Measurements from ENCODE around the gene THOC5.

THOC5 gene

DNA sequence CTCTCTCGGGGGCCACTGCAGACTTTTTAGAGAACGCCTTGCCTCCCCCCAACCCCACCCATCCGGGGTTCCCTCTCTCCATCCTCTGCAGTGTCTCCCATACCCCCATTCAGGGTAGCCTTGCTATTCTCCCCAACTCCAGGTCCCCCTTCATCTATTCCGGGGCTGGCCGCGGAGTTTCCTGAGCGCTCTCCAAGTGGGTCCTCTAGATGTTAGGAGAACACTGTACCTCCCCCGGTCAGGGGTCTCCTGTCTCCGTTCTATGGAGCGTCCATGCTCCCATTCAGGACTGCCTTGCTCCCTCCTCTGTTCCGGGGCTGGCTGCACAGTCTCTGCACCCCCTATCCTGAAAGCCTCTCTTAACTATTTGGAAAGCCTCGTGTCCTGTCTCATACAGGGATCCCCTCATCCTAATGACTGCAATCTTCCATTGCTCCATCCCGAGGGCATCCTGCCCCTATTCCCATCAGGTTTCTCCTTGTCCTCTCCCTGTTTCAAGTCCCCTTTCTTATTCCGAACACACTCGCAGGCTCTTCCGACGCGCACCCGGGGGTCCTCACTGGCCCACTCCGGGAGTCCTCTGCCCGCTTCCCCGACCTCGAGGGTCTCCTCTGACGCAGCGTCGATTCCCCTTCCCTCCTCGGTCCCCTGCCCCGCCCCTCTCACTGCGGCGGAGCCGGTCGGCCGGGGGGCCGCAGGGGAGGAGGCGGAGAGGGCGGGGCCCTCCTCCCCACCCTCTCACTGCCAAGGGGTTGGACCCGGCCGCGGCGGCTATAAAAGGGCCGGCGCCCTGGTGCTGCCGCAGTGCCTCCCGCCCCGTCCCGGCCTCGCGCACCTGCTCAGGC, 73.9 kb downstream of the THOC5 start, which contains the start of gene NEFH:
NEFH (plus strand) TSS at position 802 of the 845 bp plus-strand sequence. CDS start 45 bp downstream, outside the sequence.
- Mint-ChIP-seq H3K27ac (no peak within 1 kb of the TSS), H3K36me3 (no peaks in the 10 kb centered on the region), H3K4me3 (peak within 1 kb of the TSS; percentile 27), H3K9me3 (no peaks in the 10 kb centered on the region), H3K27me3 (peaks cover 53% of the 10 kb centered on the region), H3K4me1 (peaks cover 53% of the 10 kb centered on the region)
- ATAC-seq: no peak

DNA sequence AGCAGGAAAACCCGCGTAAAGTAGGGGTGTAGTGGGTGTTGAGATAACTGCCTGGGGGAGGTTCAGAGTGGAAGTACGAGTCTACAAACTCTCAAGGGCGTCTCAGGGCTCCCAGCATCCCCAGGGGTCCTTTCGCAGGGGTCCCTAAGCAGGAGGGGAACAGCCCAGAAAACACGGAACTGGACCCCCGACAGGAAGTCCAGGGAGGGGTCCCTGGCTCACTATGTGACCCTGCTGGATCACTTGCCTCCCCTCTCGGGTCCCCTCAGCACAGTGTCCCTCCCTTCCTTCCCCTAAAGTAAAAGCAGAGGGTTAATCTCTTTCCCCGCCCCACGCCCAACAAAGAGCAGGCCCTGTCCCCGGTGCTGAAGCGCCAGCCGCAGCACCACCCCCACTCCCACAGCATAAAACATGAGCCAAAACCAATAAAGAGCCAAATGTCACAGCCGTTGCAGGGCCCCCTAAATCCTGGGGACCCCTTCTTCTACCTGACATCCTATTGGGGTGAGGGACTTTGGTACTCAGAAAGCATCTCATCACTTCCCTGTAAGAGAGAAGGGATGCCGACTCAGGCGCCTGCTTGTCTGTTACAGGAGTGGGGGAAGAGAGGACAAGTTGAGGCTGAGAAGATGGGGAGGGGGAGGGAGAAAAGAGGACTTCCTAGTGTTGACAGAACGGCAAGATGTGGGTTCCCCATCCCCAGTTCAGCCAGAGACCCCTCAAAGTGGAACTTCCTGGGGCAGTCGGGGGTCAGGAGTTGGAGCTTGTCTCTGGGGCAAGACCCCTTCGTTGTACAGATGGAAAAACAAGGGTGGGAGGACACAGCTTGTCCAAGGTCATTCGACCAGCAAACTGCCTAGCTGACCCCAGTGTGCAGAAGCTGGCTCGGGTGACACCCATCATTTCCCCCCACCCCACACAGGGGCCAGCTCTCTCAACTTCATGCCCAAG, 75.0 kb downstream of the THOC5 start:
- no peaks in the 10 kb centered on the region for H3K9me3 Mint-ChIP-seq
- H3K27ac Mint-ChIP-seq: no peak overlapping the region
- peaks cover 61% of the 10 kb centered on the region for H3K27me3 Mint-ChIP-seq
- no peak overlapping the region for H3K4me3 Mint-ChIP-seq
- H3K36me3 Mint-ChIP-seq: no peaks in the 10 kb centered on the region
- no peak for ATAC-seq
- H3K4me1 Mint-ChIP-seq: peaks cover 53% of the 10 kb centered on the region

DNA sequence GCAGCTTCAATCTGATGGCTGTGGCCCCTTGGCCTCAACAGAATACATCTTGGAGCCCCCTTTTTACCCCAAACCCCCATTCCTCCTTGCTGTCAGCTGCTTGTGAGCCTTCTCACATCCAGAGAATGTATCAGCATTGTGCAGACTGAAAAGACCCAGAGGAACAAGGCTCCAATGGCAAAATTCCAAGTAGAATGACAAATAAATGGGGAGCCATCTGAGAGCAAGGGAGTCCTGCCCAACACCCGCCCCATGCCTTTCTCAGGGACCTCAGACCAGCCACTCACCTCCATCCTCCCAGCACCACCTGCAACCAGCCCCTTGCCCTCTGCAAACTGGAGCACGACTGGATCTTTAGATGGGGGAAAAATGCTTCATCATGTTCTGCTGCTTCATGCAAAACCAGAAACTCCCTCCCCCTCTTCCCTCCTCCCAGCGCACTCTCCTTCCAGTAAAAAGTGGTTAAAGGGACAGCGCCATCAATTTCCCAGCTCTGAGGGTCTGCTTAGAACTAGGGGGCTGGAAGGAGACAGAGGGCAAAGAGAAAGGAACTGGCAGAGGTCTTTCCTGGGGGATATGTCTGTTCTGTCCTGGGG, 75.7 kb downstream of the THOC5 start:
- Mint-ChIP-seq H3K4me1 (peaks cover 60% of the 10 kb centered on the region), H3K36me3 (no peaks in the 10 kb centered on the region), H3K27ac (no peak overlapping the region), H3K27me3 (peaks cover 61% of the 10 kb centered on the region), H3K4me3 (no peak overlapping the region), H3K9me3 (no peaks in the 10 kb centered on the region)
- ATAC-seq: no peak

DNA sequence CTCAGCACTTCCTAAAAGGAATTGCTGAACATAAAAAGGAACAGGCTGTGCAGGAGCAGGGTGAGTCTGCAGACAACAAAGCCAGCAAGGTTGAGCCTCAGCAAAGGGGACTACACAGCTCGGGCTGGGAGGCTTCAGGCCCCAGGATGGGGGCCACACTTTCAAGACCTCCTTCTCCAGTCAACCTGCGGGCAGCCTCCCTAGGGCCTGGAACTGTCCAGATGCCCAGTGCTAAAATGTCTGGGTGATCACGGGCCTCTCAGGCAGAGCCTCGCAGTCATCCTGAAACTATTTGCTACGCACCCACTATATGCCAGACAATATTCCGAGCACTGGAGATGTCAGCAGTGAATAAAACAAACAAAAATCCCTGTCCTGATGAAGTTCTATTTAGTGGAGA, 77.4 kb downstream of the THOC5 start:
- Mint-ChIP-seq H3K27me3 (peaks cover 53% of the 10 kb centered on the region), H3K27ac (peak overlapping the region; percentile 17), H3K36me3 (no peaks in the 10 kb centered on the region), H3K9me3 (no peaks in the 10 kb centered on the region), H3K4me1 (peaks cover 55% of the 10 kb centered on the region), H3K4me3 (peak overlapping the region; percentile 66)
- peak; percentile 55 for ATAC-seq

DNA sequence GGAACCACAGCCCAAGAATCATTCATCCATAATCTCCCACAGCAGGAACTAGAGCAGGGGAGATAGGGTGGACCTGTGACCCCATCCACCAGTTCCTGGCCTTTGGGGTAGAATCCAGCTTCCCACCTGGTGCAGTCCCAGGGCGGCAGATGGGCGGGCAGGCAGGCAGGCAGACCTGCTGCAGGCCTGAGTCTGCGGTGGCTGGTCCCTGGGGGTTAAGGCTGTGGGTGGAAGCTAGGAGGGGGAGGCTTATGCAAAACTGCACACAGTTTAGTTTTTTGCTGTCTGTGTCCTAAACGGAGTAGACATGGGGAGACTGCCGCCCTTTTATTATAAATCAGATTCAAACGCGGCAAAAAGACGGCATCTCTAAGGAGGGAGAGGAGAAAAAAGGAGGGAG, 78.0 kb downstream of the THOC5 start:
- H3K4me3 Mint-ChIP-seq: peak overlapping the region; percentile 66
- H3K36me3 Mint-ChIP-seq: no peaks in the 10 kb centered on the region
- H3K4me1 Mint-ChIP-seq: peaks cover 54% of the 10 kb centered on the region
- no peaks in the 10 kb centered on the region for H3K9me3 Mint-ChIP-seq
- ATAC-seq: peak; percentile 96
- H3K27ac Mint-ChIP-seq: peak overlapping the region; percentile 17
- peaks cover 56% of the 10 kb centered on the region for H3K27me3 Mint-ChIP-seq

DNA sequence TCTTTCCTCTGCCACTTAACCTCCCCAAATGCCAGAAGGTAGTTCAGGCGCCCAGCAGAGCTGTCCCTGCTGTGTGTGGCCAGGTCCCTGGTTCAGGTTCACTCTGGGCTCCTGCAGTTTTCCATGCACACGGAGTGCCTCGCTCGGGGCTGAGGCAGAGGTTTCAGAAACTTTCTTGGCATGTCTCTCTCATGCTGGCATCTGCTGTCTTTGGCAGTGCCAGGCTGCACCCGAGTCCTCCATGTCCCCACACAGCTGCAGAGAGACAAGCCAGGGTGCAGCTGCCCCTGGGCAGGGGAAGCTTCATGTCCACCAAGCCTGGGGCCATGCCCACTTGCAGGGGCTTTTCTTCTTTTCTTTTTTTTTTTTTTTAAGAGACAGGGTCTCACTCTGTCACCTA, 80.6 kb downstream of the THOC5 start:
- peaks cover 43% of the 10 kb centered on the region for H3K4me1 Mint-ChIP-seq
- peaks cover 56% of the 10 kb centered on the region for H3K27me3 Mint-ChIP-seq
- H3K9me3 Mint-ChIP-seq: no peaks in the 10 kb centered on the region
- H3K4me3 Mint-ChIP-seq: no peak overlapping the region
- H3K27ac Mint-ChIP-seq: no peak overlapping the region
- ATAC-seq: no peak
- H3K36me3 Mint-ChIP-seq: no peaks in the 10 kb centered on the region

DNA sequence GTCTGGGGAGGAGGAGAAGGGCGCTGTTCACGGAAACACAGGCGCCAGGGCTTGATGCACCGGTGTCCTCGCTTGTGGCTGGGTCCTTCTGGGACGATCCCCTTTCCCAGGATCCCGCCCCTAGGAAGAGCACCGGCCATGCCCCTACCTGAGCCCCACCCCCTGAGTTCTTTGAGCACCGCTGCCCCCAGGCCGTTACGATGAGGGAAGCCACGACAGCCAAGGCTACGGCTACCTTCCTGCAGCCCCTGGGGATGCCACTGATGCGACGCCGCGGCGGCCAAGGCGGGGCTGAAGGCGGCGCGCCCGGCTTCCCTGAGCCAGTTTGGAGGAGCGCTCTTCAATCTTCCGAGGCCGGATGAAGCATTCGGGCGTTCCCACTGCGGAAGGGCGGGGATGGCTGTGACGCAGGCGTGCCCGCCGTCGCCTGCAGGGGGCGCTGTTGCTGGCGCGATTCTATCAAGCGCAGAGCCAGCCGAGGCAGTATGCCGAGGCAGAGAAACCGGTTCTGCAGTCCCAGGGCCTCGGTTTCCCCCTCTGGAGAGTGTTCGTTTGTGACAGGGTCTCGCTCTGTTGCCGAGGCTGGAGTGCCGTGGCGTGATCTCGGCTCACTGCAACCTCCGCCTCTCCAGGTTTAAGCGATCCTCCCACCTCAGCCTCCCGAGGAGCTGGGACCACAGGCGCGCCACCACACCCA, 83.2 kb downstream of the THOC5 start:
- Mint-ChIP-seq H3K27me3 (peaks cover 63% of the 10 kb centered on the region), H3K9me3 (no peaks in the 10 kb centered on the region), H3K27ac (no peak overlapping the region), H3K4me3 (peak overlapping the region; percentile 30), H3K4me1 (peaks cover 19% of the 10 kb centered on the region), H3K36me3 (no peaks in the 10 kb centered on the region)
- peak; percentile 74 for ATAC-seq

DNA sequence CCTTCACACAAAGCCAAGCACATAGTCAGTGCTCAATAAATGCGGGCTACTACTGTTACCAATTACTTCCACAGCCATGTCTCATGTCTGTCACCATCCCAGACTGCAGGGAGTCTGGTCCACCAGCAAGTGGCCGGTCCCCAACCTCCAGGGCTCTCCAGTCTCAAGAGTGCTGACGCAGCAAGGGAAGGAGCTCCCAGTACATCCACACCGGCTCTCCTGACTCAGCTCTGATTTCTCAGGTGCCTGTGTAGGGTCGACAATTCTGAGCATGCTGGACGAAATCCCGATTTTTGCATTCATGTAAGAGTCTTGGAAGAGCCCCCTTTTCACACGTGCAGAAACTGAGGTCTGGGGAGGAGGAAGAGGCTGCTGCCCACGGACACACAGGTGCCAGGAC, 83.8 kb downstream of the THOC5 start:
- H3K36me3 Mint-ChIP-seq: no peaks in the 10 kb centered on the region
- peaks cover 17% of the 10 kb centered on the region for H3K4me1 Mint-ChIP-seq
- H3K27ac Mint-ChIP-seq: no peak overlapping the region
- peaks cover 63% of the 10 kb centered on the region for H3K27me3 Mint-ChIP-seq
- H3K4me3 Mint-ChIP-seq: no peak overlapping the region
- no peaks in the 10 kb centered on the region for H3K9me3 Mint-ChIP-seq
- ATAC-seq: no peak

DNA sequence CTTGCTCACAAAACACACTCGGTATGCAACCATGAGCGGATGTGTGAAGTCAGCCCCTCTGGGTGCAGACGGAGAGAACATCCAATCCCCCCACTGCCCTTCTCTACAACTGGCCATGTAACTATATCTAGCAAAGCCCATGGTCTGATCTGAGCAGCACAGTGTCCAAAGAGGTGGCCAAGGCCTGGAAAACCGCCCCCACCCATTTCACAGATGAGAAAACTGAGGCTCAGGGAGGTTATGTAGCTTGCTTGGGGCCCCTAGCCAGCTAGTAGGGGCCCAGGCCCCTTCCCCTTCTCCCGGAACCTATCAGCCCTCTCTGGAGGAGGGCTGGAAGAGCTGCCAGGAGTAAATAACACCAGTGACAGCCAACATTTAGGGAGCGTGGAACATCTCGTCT, 89.0 kb downstream of the THOC5 start:
- H3K4me1 Mint-ChIP-seq: no peaks in the 10 kb centered on the region
- peaks cover 22% of the 10 kb centered on the region for H3K27me3 Mint-ChIP-seq
- no peak overlapping the region for H3K27ac Mint-ChIP-seq
- no peaks in the 10 kb centered on the region for H3K36me3 Mint-ChIP-seq
- ATAC-seq: no peak
- H3K4me3 Mint-ChIP-seq: no peak overlapping the region
- no peaks in the 10 kb centered on the region for H3K9me3 Mint-ChIP-seq

DNA sequence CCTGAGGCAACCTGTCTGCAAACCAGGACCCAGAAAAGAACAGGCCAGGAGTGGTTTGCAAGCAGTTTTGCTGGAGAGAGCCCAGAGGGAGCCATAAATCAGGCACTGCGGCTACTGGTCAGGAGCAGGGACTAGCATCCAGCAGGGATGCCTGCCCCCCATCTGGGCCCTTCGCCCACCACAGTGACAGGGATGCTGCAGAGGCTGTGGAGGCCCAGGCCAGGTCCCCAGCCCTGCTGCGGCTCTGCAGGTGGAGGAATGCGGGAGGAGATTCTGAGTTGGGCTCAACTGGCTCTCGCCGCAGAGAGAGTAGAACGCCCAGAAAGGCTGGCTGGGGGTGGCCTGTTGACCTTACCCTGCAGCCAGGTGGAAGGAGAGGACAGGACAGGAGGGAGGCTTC, 89.9 kb downstream of the THOC5 start:
- H3K36me3 Mint-ChIP-seq: no peaks in the 10 kb centered on the region
- peaks cover 14% of the 10 kb centered on the region for H3K27me3 Mint-ChIP-seq
- no peak overlapping the region for H3K27ac Mint-ChIP-seq
- no peaks in the 10 kb centered on the region for H3K9me3 Mint-ChIP-seq
- no peak overlapping the region for H3K4me3 Mint-ChIP-seq
- H3K4me1 Mint-ChIP-seq: no peaks in the 10 kb centered on the region
- no peak for ATAC-seq

DNA sequence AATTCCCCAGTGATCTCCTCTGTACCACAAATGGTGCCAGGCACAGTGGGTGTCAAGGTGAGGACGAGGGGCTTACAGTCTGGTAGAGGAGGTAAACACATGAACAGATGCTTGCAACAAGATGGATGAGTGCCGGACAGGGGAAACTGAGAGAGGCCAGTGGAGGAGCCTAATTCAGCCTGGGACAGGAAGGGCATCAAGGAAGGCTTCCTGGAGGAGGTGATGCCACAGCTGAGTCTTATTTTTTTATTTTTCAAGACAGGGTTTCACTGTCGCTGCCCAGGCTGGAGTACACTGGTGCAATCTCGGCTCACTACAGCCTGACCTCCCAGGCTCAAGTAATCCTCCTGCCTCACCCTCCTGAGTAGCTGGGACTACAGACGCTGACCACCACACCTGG, 92.3 kb downstream of the THOC5 start:
- Mint-ChIP-seq H3K4me3 (no peak overlapping the region), H3K36me3 (no peaks in the 10 kb centered on the region), H3K9me3 (no peaks in the 10 kb centered on the region), H3K27ac (peak overlapping the region; percentile 68), H3K27me3 (no peaks in the 10 kb centered on the region), H3K4me1 (peaks cover 6% of the 10 kb centered on the region)
- ATAC-seq: no peak

DNA sequence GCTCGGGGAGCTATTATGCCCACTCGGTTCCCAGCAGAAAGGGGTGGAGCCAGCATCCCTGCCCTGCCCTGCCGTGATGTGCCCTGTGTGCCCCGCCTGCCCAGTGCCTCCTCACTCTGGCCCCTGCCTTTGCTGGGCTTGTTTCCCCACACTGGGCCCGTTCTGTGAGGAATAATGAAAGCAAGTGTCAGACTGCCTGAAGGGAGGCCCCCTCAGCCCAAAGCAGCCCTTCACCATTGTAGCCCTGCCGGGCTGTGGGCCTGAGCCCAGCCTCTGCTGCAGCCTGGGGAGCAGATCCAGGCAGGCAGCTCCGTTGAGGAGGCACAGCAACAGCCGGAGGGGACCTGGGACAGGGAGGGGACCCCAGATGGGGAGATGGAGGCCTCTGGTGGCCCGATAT, 93.8 kb downstream of the THOC5 start:
- Mint-ChIP-seq H3K27me3 (no peaks in the 10 kb centered on the region), H3K4me1 (peaks cover 6% of the 10 kb centered on the region), H3K27ac (no peak overlapping the region), H3K4me3 (no peak overlapping the region), H3K9me3 (no peaks in the 10 kb centered on the region), H3K36me3 (no peaks in the 10 kb centered on the region)
- ATAC-seq: no peak

DNA sequence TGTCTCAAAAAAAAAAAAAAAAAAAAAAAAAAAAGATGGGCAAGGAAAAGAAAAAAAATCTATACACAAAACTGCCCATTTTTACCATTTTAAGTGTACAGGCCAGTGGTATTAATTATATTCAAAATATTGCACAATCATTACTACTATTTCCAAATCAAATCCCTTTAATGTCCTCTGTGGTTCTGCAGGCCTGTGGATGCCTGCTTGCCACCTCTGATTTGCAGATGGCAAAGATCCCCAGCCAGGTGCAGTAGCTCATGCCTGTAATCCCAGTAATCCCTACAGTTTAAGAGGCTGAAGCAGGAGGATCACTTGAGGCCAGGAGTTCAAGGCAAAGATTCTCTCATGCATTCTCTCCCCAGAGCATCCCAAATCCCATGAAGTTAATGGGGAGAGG, 95.0 kb downstream of the THOC5 start:
- Mint-ChIP-seq H3K4me3 (no peak overlapping the region), H3K27ac (no peak overlapping the region), H3K9me3 (no peaks in the 10 kb centered on the region), H3K36me3 (no peaks in the 10 kb centered on the region), H3K4me1 (peaks cover 6% of the 10 kb centered on the region), H3K27me3 (no peaks in the 10 kb centered on the region)
- ATAC-seq: no peak

DNA sequence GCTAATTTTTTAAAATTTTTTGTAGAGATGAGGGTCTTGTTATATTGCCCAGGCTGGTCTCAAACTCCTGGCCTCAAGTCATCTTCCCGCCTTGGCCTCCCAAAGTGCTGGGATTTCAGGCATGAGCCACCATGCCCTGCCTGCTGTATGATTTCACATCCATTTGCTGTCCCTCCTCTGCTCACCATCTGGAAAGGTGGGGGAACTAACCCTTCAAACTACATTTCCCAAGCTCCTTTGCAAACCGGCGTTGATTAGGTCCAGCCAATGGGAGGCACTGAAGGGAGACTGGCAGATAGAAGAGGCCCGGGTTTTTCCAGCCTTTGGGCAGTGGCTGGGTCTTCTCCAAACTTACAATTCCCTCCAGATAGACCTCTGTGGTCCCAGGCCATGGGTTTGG, 95.8 kb downstream of the THOC5 start:
- peak; percentile 85 for ATAC-seq
- no peak overlapping the region for H3K27ac Mint-ChIP-seq

DNA sequence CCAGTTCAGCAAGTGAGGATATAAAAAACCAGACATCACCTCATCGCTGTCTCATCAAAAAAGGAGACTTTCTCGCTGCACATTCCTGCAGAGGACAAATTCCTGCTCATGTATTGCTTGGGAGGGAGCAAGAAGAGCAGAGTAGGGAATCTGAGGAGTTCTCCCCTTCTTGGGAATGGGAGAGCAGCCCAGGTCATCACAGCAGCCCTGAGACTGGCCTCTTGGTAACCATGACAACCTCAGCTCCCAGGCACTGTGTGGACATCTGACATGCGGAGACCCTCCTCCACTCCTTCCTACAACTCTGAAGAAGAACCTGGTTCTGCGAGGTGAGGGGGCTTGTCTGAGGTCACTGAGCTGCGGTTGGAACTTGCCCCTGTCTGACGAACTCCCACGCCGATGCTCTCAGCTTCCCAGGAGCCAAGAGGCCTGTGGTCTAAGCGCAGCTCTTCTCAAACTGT, 97.3 kb downstream of the THOC5 start:
- Mint-ChIP-seq H3K27me3 (no peaks in the 10 kb centered on the region), H3K4me3 (no peak overlapping the region), H3K36me3 (no peaks in the 10 kb centered on the region), H3K27ac (no peak overlapping the region), H3K9me3 (no peaks in the 10 kb centered on the region), H3K4me1 (peaks cover 13% of the 10 kb centered on the region)
- no peak for ATAC-seq

More for the DNA sequence above, 95.8 kb downstream of the THOC5 start:
- Mint-ChIP-seq H3K4me3 (no peak overlapping the region), H3K27me3 (no peaks in the 10 kb centered on the region), H3K4me1 (peaks cover 6% of the 10 kb centered on the region), H3K36me3 (no peaks in the 10 kb centered on the region), H3K9me3 (no peaks in the 10 kb centered on the region)

Data from stimulated activated memory B cell treated with anti-CD40 and anti-IgM and Interleukin-4, amounts not matched to agents 10 μg/mL and 1 μg/mL and 100 μg/mL, for 72 hours (primary cell).